GM12875 (cell line): ENCODE measurements around the gene SVOP.

Experiments used
- H3K4me3 ChIP-seq: one replicate; pipeline ENCODE4 v1.5.1; 2011; ENCODE audit warnings: low read depth, low read length, control low read depth
- CTCF ChIP-seq: IDR thresholded peaks from 2 replicates; pipeline ENCODE4 v1.5.1; 2011; ENCODE audit warnings: low read depth, mild to moderate bottlenecking, control low read depth, inconsistent platforms, low read length, moderate library complexity, borderline replicate concordance; ENCODE audit not compliant: insufficient read depth

Gene SVOP

GRCh38 chr12:108981835-108982234 is 39.0 kb downstream of the SVOP start:
- TF ChIP-seq CTCF = no peak
- H3K4me3 ChIP-seq = no peak overlapping the region

- TF ChIP-seq CTCF = no peak
- H3K4me3 ChIP-seq = no peak overlapping the region
These were observed 39.8 kb downstream of the SVOP start for GRCh38 chr12:108980831-108981618.

- TF ChIP-seq CTCF = no peak
- H3K4me3 ChIP-seq = no peak overlapping the region
These were observed 43.5 kb downstream of the SVOP start for GRCh38 chr12:108977360-108977759.

- no peak overlapping the region for H3K4me3 ChIP-seq
- no peak for TF ChIP-seq CTCF
These were observed 45.8 kb downstream of the SVOP start for GRCh38 chr12:108975024-108975593.

- no peak overlapping the region for H3K4me3 ChIP-seq
- TF ChIP-seq CTCF = no peak
These were observed 47.2 kb downstream of the SVOP start for GRCh38 chr12:108973629-108974152.

GRCh38 chr12:108972358-108972757 is 48.5 kb downstream of the SVOP start:
- H3K4me3 ChIP-seq = no peak overlapping the region
- TF ChIP-seq CTCF = no peak

- TF ChIP-seq CTCF = no peak
- H3K4me3 ChIP-seq = no peak overlapping the region
These were observed 51.2 kb downstream of the SVOP start for GRCh38 chr12:108969622-108970021.
